ENCODE data around the gene KCNF1.

DNA sequence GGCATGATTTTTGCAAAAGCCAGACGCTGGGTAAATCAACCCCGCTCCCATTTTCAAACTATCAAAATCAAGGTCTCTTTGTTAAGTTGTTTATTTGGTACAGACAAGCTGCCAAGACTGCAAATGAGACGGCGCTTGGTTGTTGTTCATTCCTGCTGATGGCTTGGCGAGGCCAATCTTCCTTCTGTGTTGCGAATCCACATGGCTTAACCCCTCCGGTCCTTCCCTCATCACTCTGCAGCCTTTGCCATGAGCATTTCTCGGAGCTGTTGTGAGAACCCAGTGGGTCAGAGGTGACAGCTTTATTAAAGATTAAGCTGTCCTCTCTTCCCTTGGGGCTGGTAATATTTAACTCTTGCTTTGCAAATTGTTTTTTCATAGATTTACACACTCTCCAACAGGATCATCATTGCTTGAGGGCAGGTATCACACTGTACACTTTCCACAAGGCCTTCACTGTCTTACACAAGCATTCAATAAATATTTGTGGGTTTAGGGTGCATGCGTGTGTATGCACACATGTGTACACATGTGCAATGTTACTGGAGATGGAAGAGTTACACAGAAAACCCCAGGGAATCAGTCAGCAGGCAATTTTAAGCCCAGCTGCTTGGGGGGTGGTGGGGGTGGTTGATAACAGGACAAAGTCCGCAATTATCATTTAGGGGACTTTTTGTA lies 27.8 kb upstream of the KCNF1 start:
- TF ChIP-seq, protein P1, sequence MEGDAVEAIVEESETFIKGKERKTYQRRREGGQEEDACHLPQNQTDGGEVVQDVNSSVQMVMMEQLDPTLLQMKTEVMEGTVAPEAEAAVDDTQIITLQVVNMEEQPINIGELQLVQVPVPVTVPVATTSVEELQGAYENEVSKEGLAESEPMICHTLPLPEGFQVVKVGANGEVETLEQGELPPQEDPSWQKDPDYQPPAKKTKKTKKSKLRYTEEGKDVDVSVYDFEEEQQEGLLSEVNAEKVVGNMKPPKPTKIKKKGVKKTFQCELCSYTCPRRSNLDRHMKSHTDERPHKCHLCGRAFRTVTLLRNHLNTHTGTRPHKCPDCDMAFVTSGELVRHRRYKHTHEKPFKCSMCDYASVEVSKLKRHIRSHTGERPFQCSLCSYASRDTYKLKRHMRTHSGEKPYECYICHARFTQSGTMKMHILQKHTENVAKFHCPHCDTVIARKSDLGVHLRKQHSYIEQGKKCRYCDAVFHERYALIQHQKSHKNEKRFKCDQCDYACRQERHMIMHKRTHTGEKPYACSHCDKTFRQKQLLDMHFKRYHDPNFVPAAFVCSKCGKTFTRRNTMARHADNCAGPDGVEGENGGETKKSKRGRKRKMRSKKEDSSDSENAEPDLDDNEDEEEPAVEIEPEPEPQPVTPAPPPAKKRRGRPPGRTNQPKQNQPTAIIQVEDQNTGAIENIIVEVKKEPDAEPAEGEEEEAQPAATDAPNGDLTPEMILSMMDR (IDR thresholded peaks at IDR 0.05) = no peak
- TF ChIP-seq POLR2A (IDR thresholded peaks at IDR 0.05) = no peak
- no peak for TF ChIP-seq EP300 (IDR thresholded peaks at IDR 0.05)
